ENCODE results near the gene FUT3.
"Not testable (repeated sequence)": the region's sequence is repeated elsewhere in the genome, so short reads cannot be mapped to it uniquely, and the experiment has no call there.

FUT3 gene

GRCh38 chr19:5848621-5849020 lies 2.6 kb downstream of the FUT3 start:
- DNase-seq (ENCODE audit: low read depth, low spot score) = not testable (repeated sequence)

DNA sequence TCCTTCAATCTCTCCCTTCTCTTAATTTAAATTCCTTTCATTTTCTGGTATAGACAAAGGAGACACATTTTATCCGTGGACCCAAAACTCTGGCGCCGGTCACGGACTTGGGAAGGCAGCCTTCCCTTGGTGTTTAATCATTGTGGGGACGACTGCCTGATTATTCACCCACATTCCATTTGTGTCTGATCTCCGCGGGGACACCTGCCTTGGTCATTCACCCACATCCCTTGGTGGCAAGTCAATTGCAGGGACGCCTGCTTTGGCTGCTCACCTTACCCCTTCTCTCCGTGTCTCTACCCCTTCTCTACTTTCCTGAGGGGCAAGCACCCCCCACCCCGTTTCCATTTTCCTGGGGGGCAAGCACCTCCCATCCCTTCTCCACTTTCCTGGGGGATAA lies 3.4 kb downstream of the FUT3 start:
- not testable (repeated sequence) for DNase-seq (ENCODE audit: low read depth, low spot score)

GRCh38 chr19:5844456-5845433 lies 6.5 kb downstream of the FUT3 start:
- DNase-seq (ENCODE audit: low read depth, low spot score) = no peak

GRCh38 chr19:5843295-5843927 lies 7.8 kb downstream of the FUT3 start:
- DNase-seq (ENCODE audit: low read depth, low spot score) = no peak

GRCh38 chr19:5841735-5842111 lies 9.5 kb downstream of the FUT3 start:
- DNase-seq (ENCODE audit: low read depth, low spot score) = not testable (repeated sequence)

DNA sequence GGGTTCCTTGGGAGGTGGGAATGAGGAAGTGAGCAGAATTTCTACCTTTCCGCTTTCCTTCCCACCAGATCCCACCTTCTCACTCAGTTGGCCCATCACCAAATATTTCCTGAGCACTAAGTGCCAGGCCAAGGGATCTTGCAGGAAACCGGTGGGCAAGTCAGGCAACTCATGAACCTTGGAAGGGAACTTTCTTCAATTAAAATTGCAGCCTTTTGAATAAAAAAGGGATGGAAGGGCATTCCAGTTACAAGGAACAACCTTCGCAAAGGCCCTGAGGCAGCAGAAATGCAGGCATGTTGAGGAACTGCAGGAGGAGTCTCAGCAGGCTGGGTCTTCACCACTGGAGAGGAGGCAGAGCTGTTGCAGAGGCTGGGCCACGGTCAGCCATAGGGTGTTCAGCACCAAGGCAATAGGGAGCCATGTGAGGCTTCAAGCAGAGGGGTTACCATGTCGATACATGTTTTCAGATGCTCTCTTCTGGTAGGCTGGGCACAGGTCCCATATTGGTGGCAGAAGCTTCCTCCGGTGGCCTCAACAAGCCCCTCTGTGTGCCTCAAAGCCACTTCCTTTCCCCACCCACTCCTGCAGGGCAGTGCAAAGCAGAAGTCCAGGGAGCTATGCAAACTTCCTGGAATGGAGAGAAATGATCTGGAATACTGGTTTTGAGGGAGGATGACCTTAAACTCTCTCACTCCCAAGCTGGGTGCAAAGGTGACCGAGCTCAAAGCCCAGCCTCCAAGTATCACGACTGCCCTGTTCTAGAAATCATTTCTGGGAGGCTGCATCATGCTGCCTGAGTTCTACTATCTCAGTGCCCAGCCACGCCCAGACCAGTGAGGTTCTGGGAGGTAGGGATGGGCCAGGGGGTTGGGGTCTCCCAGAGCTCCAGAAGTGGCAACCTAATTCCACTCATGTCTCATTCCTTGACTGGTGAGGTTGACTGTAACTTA lies 11.9 kb downstream of the FUT3 start, which contains the start of gene FUT6:
Gene FUT6, minus strand, starts transcription at position 638 of the 953 bp plus-strand sequence. CDS start 7,135 bp downstream, outside the sequence.
- no peak for DNase-seq (ENCODE audit: low read depth, low spot score)

GRCh38 chr19:5838353-5839064 lies 12.7 kb downstream of the FUT3 start:
- DNase-seq (ENCODE audit: low read depth, low spot score) = no peak

DNA sequence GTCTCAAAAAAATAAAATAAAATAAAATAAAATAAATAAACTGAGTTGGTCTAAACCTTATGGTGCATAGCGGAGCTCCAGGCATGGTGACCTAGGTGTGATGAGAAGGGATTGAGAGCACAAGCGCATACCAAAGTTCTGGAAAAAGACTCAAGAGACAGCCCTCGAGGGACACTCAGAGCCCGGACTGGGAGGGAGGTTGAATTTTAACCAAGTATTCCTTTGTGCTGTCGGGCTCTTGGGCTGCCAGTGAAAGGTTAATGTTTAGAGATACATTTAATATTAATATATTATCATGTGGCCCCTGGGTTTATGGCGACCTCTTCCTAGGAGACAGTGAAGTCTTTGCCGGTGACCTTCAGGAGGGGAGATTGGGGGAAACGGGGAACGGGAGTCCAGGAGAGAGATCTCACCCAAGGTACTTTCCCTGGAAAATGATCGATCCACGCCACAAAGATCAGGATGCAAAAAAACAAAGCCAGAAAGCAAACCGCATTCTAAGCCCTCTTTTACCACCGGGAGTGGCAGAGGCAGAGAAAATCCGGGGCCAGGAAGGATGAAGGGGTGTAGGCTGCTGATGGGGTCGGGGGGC lies 13.4 kb downstream of the FUT3 start:
- DNase-seq (ENCODE audit: low read depth, low spot score) = no peak

DNA sequence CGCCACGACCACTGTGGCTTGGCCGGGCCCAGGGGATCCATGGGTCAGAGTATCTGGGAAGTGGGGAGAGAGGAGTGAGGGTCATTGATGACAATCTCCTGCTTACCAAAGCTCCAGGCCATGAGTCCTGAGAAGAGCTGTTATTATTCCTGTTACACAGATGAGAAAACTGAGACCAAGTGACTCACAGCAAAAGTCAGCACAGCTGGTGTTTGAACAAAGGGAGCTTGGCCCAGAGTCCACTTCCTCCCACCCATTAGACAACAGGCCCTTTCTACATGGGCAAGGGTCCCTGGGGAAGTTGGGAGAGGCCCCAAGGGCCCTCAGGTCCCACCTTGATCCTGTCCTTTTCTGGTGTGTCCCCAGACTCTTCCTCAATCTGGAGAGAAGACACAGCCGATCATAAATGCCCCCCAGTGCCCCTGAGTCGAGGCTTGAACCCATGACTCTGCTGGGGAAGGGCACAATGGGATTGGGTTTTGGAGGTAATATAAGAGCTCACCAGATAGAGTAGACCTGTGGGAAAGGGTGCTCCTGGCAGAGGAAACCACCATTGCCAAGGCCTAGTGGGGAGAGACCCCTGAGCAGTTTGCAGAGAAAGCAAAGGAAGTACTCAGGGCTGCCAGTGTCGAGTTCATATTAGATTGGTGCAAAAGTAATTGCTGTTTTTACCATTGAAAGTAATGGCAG lies 18.6 kb downstream of the FUT3 start:
- DNase-seq (ENCODE audit: low read depth, low spot score) = no peak

DNA sequence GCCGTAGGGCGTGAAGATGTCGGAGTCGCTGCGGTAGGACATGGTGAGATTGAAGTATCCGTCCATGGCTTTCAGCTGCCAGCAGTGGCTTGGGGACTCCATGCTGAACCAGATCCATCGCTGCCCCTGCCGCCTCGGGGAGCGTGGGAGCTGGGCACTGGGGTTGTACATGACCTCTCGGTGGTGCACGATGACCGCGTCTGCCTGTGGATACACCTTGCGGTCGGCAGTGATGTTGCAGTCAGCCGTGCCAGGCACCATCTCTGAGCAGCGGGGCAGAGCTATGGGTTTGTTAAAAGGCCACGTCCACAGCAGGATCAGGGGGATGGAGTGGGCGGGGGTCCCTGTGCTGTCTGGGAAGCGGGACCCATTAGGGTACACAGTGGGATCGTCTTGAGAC lies 19.2 kb downstream of the FUT3 start:
- DNase-seq (ENCODE audit: low read depth, low spot score) = no peak

DNA sequence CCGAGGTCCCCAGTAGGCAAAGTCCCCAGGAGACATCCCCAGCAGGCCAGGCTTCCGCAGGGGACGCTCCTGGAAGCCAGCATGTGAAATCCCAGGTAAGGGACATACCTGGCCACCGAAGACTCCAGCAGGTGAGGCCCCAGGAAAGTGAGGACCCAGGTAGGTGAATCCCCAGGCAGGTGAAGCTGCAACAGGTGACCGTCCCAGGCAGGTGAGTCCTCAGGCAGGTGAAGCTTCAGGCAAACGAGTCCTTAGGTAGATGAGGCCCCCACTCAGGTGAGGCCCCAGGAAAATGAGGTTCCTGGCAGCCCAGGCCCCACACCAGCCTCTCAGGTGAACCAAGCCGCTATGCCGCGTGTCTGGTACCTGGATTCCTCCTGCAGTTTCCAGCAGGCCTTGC lies 20.1 kb downstream of the FUT3 start:
- DNase-seq (ENCODE audit: low read depth, low spot score) = no peak

DNA sequence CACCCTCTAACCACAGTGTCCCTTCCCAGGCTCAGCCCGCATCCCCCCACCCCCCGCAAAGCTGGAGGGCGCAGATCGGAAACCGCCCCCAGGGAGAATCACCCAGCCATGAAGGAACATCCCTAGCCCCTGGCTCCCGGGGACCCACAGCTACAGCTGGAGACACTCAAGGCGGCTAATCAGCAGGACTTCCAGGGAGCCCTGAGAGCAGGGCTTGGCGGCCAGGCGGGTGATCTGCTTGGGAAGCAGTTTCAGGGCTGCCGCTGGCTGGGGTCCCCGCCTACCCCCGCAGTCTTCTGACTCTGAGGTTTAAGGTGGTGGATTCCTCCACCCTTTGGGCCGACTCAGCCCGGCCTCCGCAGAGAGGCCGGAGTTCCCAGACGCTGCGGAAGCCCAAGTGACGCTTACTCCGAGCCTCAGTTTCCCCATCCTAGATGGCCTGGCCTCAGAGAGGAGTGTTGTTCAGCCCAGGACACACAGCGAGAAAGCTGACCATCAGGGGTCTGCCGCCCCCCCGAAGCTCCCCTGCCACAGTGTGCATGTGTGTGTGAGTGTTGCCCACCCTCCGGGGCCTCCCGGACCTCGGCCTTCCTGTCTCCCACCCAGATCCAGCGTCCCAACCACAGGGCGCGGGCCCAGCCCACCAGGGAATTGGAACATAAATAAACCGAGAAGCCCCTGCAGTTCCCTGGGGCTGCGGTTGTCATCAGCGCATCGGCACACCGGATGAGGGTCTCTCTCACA lies 21.5 kb downstream of the FUT3 start:
- DNase-seq (ENCODE audit: low read depth, low spot score) = no peak

- peak; percentile 16 for DNase-seq (ENCODE audit: low read depth, low spot score)
These were observed 22.3 kb downstream of the FUT3 start for GRCh38 chr19:5828661-5829566.

GRCh38 chr19:5827891-5828660 lies 23.2 kb downstream of the FUT3 start:
- DNase-seq (ENCODE audit: low read depth, low spot score) = peak; percentile 79

GRCh38 chr19:5827342-5827890 lies 23.8 kb downstream of the FUT3 start:
- no peak for DNase-seq (ENCODE audit: low read depth, low spot score)

DNA sequence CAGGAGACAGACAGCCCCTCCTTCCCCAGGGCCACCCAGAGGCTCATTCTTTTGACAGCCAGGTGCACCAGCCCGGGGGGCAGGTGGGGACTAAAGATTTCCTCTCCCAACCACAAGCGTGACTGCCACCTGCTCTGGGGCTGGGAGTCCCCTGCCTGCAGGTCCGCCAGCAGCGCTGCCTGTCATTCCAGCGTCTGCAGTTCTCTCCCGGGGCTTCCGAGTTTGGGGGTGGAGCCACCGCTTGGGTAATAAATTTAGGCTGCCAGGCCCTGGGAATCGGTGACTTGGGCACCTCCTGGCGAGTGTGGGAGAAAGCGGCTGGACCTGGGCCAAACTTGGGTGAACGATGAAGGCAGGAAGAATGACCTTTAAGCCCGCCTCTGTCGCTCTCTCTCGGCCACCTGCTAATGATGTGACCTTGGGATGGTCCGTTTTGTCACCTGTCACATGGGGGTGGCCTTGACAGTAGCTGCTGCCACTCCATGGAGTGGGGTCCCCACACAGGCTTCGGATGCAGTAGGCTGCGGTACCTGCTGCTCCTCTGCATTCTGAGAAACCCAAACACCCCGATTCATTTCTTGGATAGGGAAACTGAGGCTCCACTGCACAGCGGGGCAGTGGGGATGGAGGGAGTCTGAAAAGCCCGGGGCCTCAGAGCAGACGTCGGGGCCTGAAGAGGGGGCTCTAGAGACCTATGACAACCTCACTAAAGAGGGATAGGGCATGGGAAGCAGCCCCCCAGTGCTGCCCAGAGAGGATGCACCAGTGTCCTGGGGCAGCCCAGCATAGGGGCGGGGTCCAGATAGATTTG lies 24.5 kb downstream of the FUT3 start:
- no peak for DNase-seq (ENCODE audit: low read depth, low spot score)
